GM12891 (cell line): ENCODE measurements around the gene PLEKHG5.

Experiments
- POLR2A ChIP-seq: IDR thresholded peaks from 2 replicates; pipeline ENCODE4 v1.6.1; 2011; ENCODE audit warnings: low read depth, low read length, control low read depth
- TAF1 ChIP-seq: IDR thresholded peaks from 2 replicates; pipeline ENCODE4 v1.6.1; 2011; ENCODE audit warnings: low read depth, low read length, control low read depth

GRCh38 chr1:6464514-6464836 is 27.0 kb downstream of the PLEKHG5 start:
- TF ChIP-seq POLR2A (no peak), TAF1 (no peak)
